ENCODE measurements around the gene BRS3.

The BRS3 gene

GRCh38 chrX:136495043-136495442, 7.3 kb downstream of the BRS3 start:
- DNase-seq (ENCODE audit: low spot score): no peak

DNA sequence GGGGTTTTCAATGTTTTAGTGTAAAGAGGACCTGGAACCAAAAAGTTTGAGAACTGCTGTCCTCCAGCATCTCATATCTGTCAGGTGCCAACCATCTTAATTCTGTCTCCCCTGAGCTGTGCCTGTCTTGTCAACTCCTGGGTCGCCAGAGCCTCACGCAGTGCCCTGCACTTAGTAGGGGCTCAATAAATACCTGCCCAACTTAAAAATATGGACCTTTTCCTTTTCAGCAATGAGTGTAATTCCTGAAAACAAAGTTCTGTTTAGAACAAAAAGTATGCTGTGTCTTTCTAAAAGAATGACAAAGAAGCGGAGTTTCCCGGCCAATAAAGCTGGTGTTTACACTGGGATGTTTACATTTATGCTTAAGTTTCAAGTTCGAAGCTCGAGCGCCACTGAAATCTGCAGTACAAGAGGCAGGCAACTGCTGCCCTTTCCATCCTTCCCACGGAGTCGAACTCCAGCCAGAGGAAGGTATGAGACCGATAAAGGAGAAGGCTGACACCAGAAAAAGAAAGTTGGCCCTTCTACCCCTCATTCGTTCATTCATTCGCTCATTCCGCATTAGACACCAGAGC, 8.5 kb downstream of the BRS3 start:
- DNase-seq (ENCODE audit: low spot score): no peak

- peak; percentile 73 for DNase-seq (ENCODE audit: low spot score)
These were observed 9.2 kb downstream of the BRS3 start for GRCh38 chrX:136496764-136497555.

DNA sequence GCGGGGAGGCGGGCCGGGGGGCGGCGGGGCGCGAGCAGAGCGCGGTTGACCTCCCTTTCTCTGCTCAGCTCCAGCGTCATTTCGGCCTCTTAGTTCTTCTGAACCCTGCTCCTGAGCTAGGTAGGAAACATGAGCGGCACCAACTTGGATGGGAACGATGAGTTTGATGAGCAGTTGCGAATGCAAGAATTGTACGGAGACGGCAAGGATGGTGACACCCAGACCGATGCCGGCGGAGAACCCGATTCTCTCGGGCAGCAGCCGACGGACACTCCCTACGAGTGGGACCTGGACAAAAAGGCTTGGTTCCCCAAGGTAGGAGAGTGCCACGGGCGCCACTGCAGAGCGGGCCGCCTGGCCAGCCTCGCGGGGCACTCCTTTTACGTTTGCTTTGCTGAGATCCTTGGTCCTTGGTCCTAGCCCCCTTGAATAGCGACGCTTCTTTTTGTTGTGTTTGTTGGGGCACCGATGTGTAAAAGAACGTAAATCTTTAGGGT, 9.9 kb downstream of the BRS3 start, which contains the start of gene HTATSF1:
HTATSF1 (plus strand) TSS at position 37 of the 497 bp plus-strand sequence; CDS start at position 130, 93 bp downstream.
- peak; percentile 11 for DNase-seq (ENCODE audit: low spot score)

DNA sequence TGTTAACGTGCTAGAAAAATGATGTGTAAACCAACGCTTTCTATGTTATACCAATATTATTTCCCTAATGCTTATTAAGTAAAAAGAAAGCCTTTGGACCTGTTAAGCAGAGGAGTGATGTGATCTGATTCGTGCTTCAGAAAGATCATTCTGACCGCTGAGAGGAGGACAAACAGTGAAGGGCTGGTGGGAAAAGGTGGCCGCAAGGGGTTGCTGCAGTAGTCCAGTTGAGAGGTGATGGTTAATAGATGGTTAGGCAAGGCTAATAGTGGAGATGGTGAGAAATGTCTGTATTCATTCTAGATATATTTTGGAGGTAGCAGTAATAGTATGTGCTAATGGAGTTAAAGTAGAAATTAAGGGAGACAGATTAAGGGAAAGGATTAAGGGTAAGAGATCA, 31.3 kb downstream of the BRS3 start:
- DNase-seq (ENCODE audit: low spot score): no peak

DNA sequence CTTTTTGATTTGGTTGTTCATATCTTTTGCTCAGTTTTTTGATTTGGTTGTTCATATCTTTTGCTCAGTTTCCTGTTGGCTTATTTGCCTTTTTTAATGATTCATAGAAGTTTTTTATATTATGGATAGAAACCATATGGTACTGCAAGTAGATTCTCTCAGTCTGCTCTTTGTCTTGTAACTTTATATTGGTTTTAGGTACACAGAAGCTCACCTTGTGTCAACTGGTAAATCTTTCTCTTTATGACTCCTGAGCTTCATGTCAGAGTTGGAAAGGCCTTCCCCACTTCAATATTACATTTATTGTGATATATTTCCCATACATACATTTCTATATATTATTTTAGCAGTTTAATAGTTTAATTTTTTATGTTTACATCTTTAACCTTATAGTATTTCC, 36.0 kb downstream of the BRS3 start:
- no peak for DNase-seq (ENCODE audit: low spot score)

DNA sequence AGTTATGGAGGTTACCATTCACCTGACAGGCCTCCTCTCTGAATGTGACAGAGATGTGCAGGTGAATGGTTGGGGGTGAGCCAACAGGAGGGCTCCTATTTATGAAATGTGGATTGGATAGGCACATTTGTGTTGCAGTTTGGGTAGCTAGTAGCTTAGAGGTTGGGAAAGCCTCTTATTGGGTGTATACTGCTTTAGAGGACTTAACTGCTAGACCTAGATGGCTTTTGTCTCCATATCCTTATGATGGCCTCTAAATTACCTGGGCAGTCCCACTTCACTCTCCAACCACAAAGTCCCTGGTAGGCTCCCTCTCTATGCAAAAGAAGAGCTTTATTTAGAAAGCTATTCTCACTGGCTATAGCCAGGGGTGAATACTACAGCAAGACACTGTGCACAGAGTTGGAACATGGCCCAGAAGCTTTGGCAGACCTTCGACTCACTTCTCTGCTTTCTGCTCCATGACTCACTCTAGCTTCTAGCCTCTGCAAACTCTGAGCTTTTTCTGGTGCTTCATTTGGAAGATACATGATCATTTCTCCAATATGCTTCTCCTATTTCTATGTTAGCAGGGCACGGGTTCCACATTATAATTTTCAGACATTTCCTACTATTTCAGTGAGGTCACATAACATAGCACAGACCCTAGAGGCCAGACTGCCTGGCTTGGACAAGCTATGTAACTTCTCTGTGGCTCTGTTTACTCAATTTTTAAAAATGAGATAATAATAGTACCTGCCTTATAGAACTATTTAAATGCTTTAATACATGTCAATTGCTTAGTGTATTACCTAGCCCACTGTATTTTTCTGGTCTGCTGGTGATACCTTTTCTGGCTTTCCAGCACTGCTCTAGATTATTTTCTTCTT, 38.2 kb downstream of the BRS3 start:
- no peak for DNase-seq (ENCODE audit: low spot score)

- DNase-seq (ENCODE audit: low spot score): peak; percentile 43
These were observed 41.0 kb downstream of the BRS3 start for GRCh38 chrX:136528645-136529315.

- DNase-seq (ENCODE audit: low spot score): peak; percentile 12
These were observed 42.0 kb downstream of the BRS3 start for GRCh38 chrX:136529795-136530194.

DNA sequence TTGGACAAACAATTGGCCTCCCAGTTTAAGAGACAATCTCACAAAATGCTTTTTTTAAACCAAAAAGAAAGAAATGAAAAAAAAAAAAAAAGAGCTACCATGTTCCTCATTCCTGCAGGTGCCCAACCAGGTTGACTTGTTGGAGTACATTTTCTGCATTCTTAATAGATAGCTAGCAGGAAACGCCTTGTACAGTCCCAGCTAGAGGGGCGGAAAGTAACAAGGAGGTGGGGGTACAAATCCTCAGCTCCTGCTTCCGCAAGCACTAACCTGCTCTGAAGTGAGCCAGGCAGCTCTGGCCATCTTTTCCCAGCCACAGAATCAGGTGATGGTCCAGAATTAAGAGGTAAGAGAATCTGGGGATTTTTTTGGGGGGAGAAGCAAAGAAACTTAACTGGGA, 44.2 kb downstream of the BRS3 start, which contains the start of gene VGLL1:
VGLL1 (plus strand) TSS at position 265 of the 400 bp plus-strand sequence. CDS start 3,806 bp downstream, outside the sequence.
- DNase-seq (ENCODE audit: low spot score): no peak

DNA sequence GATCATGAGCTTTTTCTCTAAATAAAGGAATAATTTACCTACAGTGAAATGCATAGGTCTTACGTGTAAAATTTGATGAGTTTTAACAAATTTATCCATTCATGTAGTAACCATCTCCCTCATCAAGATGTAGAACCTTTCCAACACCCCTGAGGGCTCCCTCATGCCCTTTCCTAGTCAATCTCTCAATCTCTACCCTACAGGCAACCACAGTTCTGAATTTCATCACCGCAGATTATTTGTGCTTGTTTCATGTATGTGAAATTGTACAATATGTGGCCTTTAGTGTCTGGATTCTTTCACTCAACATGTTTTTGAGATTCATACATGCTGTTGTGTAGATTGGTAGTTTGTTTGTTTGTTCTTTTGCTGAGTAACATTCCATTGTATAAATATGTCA, 46.4 kb downstream of the BRS3 start:
- DNase-seq (ENCODE audit: low spot score): no peak

DNA sequence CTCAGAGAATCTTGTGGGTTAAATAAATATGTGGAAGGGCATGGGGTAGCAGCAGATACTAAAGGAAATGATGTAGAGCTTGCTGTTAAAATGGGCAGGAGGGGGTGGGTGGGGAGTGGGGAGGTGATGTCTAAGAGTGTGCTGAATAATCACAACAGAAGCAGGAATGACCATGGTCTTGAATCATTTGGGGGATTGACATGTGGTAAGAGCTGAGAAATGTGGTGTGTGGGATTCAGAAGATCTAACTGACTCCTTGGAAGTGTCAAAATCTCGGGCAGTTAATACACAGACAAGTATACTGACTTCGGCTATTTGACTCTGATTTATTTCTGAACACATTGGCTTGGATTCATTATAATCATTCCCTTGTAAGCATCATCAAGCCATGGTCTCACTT, 51.1 kb downstream of the BRS3 start:
- DNase-seq (ENCODE audit: low spot score): no peak

GRCh38 chrX:136540226-136540625, 52.5 kb downstream of the BRS3 start:
- no peak for DNase-seq (ENCODE audit: low spot score)

DNA sequence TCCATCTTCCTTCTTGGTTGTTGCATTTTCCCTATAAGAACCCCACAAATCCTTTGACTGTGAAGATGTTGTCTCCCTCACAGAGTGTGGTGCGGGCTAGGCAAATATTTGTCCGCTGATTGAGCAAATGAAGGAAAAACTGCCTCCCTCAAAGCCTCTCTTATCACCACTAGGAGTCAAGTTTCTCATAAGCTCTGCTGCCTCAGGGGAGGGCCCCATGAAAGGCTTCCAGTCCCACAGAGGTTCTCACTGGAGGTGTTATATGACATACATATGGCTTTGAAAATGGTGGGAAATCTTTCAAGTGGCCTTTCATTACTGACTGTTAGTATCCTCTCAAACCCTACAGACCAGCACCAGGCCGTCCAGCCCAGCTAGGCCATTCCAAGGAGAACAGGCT, 53.5 kb downstream of the BRS3 start:
- no peak for DNase-seq (ENCODE audit: low spot score)

DNA sequence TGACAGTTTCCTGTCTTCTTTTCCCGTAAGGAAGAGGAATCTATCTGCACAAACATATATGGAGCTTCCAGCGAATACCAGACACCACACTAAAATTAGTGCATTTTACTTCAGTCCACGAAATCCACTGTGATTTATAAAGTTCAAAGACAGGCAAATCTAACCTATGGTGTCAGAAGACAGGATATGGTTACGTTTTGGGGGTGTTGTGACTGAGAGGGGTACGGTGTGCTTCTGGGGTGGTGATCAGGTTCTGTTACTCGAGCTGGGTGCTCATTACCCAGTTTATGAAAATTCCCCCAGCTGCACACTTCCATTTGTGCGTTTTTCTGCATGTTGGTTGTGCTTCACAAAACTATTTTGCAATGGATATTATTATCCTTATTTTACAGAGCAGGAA, 54.5 kb downstream of the BRS3 start:
- DNase-seq (ENCODE audit: low spot score): no peak

Measured in iPS-NIHi11 (cell line).